Lower lobe of right lung (tissue), 2 donors: Measurements from ENCODE around the gene FTMT. TPM values are rescaled to one million over a fixed set of nuclear protein-coding genes. Genes with fewer than 3 reads are reported as not detected.
"Not testable (repeated sequence)": the region's sequence is repeated elsewhere in the genome, so short reads cannot be mapped to it uniquely, and the experiment has no call there.

ENCODE experiments used
- ATAC-seq, 2 donors: fragments of 200-7000 bp; cut with Tn5 transposase; one replicate each; pipeline ENCODE4 v1.9.1; 2020 to 2022; ENCODE audit warnings: mild to moderate bottlenecking in 2 of 2, moderate library complexity in 2 of 2
- DNase-seq: peaks from one replicate; pipeline ENCODE4 v3.0.0-alpha.2; 2020
- H3K27ac ChIP-seq: fragments of 200-600 bp; one replicate; pipeline ENCODE4 v1.8.0; 2022
- H3K27me3 ChIP-seq: fragments of 200-600 bp; one replicate; pipeline ENCODE4 v1.8.0; 2022; ENCODE audit warnings: low read depth
- H3K36me3 ChIP-seq: fragments of 200-600 bp; one replicate; pipeline ENCODE4 v1.8.0; 2022; ENCODE audit warnings: mild to moderate bottlenecking
- H3K4me1 ChIP-seq: fragments of 200-600 bp; one replicate; pipeline ENCODE4 v1.8.0; 2022
- H3K4me3 ChIP-seq: fragments of 200-600 bp; one replicate; pipeline ENCODE4 v1.8.0; 2022; ENCODE audit warnings: mild to moderate bottlenecking
- H3K9me3 ChIP-seq: fragments of 200-600 bp; one replicate; pipeline ENCODE4 v1.8.0; 2022
- intact Hi-C: fragments of 100-400 bp; cut with DNase I; formaldehyde crosslinking; loops from one replicate; pipeline ENCODE4 v1.11.0; 2022
- long read RNA-seq: library from polyadenylated mRNA; unstranded; transcript quantifications from one replicate; pipeline ENCODE4 v2.0.0, GENCODE V29; 2021
- total RNA-seq: library from RNA; stranded (reverse); fragmentation: NEBNext Ultra II Directional; extraction: Animal tissue kit (Norgen Biotek cat#: 25700); gene quantifications from one replicate; pipeline ENCODE4 v1.2.1, GENCODE V29; 2021
- TF ChIP-seq, protein P1 (sequence below): fragments of 200-600 bp; IDR thresholded peaks from one replicate; pipeline ENCODE4 v1.8.0; 2022; ENCODE audit warnings: antibody characterized with exemption, mild to moderate bottlenecking
- donor health status: DM: no; HTN: yes; CAD: no; lungs with severe emphysema.

The FTMT gene
- not detected for total RNA-seq
- long read RNA-seq = 0 reads

DNA sequence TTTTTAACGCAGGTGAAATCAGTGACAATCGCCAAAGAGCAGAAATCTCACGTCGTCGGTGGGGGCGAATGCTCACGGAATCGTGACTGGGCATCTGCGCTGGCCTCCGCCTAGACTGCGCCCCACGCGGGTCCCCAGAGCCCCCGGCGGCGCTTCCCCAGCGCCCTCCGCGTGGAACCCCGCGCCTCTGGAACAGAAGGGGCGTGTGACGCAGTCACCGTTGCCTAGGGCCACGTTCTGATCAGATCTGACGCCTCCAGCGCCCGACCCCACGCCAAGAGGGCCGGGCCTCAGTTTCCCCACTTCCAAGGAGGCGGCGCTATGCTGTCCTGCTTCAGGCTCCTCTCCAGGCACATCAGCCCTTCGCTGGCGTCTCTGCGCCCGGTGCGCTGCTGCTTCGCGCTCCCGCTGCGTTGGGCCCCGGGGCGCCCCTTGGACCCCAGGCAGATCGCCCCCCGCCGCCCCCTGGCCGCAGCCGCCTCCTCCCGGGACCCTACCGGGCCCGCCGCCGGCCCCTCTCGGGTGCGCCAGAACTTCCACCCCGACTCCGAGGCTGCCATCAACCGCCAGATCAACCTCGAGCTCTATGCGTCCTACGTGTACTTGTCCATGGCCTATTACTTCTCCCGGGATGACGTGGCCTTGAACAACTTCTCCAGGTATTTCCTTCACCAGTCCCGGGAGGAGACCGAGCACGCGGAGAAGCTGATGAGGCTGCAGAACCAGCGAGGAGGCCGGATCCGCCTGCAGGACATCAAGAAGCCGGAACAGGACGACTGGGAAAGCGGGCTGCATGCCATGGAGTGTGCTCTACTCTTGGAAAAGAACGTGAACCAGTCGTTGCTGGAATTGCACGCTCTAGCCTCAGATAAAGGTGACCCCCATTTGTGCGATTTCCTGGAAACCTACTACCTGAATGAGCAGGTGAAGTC, at the start of gene FTMT:
FTMT (plus strand) TSS at position 240 of the 932 bp plus-strand sequence; CDS start at position 322, 82 bp downstream.
- Histone ChIP-seq H3K4me1 (no peaks in the 10 kb centered on the region), H3K36me3 (no peaks in the 10 kb centered on the region), H3K27me3 (no peaks in the 10 kb centered on the region), H3K9me3 (no peaks in the 10 kb centered on the region), H3K27ac (no peak within 1 kb of the TSS), H3K4me3 (no peak within 1 kb of the TSS)
- ATAC-seq = peak in 1 of 2 donors; percentile 46
- TF ChIP-seq, protein P1, sequence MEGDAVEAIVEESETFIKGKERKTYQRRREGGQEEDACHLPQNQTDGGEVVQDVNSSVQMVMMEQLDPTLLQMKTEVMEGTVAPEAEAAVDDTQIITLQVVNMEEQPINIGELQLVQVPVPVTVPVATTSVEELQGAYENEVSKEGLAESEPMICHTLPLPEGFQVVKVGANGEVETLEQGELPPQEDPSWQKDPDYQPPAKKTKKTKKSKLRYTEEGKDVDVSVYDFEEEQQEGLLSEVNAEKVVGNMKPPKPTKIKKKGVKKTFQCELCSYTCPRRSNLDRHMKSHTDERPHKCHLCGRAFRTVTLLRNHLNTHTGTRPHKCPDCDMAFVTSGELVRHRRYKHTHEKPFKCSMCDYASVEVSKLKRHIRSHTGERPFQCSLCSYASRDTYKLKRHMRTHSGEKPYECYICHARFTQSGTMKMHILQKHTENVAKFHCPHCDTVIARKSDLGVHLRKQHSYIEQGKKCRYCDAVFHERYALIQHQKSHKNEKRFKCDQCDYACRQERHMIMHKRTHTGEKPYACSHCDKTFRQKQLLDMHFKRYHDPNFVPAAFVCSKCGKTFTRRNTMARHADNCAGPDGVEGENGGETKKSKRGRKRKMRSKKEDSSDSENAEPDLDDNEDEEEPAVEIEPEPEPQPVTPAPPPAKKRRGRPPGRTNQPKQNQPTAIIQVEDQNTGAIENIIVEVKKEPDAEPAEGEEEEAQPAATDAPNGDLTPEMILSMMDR = no peak
- intact Hi-C loops = no loop called here
- no peak for DNase-seq

DNA sequence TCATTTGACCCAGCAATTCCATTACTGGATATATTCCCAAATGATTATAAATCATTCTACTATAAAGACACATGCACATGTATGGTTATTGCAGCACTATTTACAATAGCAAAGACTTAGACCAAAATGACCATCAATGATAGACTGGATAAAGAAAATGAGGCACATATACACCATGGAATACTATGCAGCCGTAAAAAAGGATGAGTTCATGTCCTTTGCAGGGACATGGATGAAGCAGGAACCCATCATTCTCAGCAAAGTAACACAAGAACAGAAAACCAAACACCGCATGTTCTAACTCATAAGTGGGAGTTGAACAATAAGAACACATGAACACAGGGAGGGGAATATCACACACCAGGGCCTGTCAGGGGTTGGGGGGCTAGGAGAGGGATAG, 46.4 kb upstream of the FTMT start:
- H3K27ac ChIP-seq, H3K9me3 ChIP-seq, intact Hi-C loops, H3K27me3 ChIP-seq, ATAC-seq, H3K4me1 ChIP-seq, H3K36me3 ChIP-seq, DNase-seq, H3K4me3 ChIP-seq: not testable (repeated sequence)

DNA sequence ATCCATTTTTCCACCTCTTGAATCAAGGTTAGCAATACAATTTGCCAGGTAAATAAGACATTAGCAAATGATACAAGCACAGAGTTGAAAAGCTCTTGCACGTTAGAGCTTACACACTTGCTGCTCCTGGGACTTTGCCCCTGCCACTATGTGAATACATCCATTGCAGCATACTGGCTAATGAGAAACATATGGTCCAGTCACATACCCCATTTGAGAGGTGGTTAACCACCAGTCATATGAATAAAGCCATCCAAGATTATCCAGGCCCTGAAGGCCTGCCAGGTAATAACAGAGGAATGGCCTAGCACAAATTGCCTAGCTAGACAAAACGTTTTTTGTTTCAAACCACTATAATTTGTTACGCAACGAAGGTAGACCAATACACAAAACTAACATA, 45.8 kb upstream of the FTMT start:
- Histone ChIP-seq H3K9me3 (no peaks in the 10 kb centered on the region), H3K4me3 (no peak overlapping the region), H3K36me3 (no peaks in the 10 kb centered on the region), H3K27ac (no peak overlapping the region), H3K27me3 (no peaks in the 10 kb centered on the region), H3K4me1 (no peaks in the 10 kb centered on the region)
- no peak for DNase-seq
- intact Hi-C loops = no loop called here
- ATAC-seq = no peak
- TF ChIP-seq, protein P1 = no peak

DNA sequence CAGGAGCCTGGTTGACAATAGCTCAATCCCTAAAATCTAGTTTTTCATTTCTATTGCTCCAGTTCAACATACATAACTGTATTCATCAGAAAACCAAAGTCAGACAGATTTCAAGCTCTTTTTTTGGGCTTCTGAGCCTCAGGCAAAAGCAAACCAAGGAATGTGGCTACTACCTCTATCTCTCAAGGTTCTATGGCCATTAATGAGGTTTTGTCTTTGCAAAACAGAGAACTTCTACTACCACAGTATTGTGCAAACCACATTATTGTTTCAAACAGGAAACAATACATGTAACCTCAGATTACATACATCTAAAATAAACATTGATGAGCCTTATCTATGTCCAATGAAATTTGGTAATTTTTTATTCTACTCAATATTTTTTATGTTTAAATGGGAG, 35.5 kb upstream of the FTMT start:
- H3K9me3 ChIP-seq = no peaks in the 10 kb centered on the region
- intact Hi-C loops = no loop called here
- TF ChIP-seq, protein P1 = no peak
- H3K27me3 ChIP-seq = no peaks in the 10 kb centered on the region
- ATAC-seq (no peak), DNase-seq (no peak)
- H3K4me3 ChIP-seq = no peak overlapping the region
- no peak overlapping the region for H3K27ac ChIP-seq
- H3K4me1 ChIP-seq = no peaks in the 10 kb centered on the region
- no peaks in the 10 kb centered on the region for H3K36me3 ChIP-seq

DNA sequence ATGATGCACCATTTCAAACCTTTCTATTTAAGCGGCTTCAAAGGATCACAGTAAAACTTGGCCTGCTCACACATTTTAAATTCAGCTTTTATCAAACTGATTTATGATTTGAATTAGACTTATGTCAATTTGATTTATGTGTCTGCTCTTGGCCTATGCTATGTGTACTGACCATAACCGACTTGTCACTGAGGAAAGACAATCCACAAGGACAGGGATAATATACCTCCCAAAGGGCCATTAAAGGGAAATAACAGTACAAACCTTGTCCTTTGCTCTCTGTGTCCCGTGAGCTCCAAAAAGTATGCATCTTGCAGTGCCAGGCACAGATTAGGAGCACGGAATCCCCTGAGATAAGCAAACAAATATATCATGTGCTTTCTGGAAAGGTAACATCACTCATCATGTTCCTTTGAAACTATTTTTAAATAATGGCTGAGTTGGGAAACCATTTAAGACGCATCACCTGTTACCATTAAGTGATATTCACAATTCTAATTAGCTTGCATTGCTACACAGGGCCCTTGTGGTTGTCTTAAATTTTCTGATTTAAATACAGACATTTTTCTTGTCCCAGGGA, 31.9 kb upstream of the FTMT start:
- intact Hi-C loops = no loop called here
- peaks cover under 1% of the 10 kb centered on the region for H3K9me3 ChIP-seq
- no peak for DNase-seq

More for the DNA sequence above, 31.9 kb upstream of the FTMT start:
- H3K27ac ChIP-seq = no peak overlapping the region
- H3K4me1 ChIP-seq = no peaks in the 10 kb centered on the region
- no peaks in the 10 kb centered on the region for H3K27me3 ChIP-seq
- TF ChIP-seq, protein P1 = no peak
- H3K36me3 ChIP-seq = no peaks in the 10 kb centered on the region
- no peak overlapping the region for H3K4me3 ChIP-seq
- ATAC-seq = no peak
